Measurements from ENCODE around the gene BACE1.
A peak's percentile ranks its signal among the peaks of the same experiment; 100 is the strongest.
"Not testable (repeated sequence)": the region's sequence is repeated elsewhere in the genome, so short reads cannot be mapped to it uniquely, and the experiment has no call there.

Gene BACE1

GRCh38 chr11:117327255-117327566 lies 11.2 kb upstream of the BACE1 start:
- not testable (repeated sequence) for H3K36me3 ChIP-seq (ENCODE audit: insufficient read depth, low read length); H3K27me3 ChIP-seq (ENCODE audit: insufficient read depth, low read length); H3K9me3 ChIP-seq (ENCODE audit: low read length); H2AFZ ChIP-seq (ENCODE audit: low read depth, low read length); H3K4me1 ChIP-seq (ENCODE audit: insufficient read depth, low read length)
- peak overlapping the region; percentile 71 for H3K4me3 ChIP-seq (ENCODE audit: low read length)

DNA sequence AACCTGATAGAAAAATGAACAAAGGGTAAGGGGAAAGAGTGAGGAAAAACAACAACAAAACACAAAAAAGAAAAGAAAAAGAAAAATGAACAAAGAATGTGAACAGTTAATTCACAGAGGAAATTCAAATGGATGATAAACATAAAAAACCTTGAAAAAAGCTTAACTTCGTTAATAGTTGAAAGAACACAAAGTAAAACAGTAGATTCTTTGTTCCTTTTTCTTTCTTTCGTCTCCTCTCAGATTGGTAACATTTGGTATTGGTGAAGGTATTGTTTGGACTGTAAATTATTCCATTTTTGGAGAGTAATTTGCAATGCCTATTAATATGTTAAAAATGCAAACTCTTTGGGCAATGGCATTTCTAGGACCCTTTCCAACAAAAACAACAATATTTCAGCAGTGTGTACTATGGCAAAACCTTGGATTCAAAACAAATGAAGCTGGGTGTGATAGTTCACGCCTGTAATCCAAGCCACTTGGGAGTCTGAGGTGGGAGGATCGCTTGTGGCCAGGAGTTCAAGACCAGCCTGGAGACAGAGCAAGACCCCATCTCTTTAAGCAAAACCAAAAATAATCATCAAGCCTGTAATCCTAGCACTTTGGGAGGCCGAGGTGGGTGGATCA lies 3.3 kb upstream of the BACE1 start:
- no peaks in the 10 kb centered on the region for H3K9me3 ChIP-seq (ENCODE audit: low read length)
- H3K4me3 ChIP-seq (ENCODE audit: low read length), result no peak overlapping the region
- H3K4me1 ChIP-seq (ENCODE audit: insufficient read depth, low read length), result peaks cover 17% of the 10 kb centered on the region
- no peak overlapping the region for H2AFZ ChIP-seq (ENCODE audit: low read depth, low read length)
- no peaks in the 10 kb centered on the region for H3K36me3 ChIP-seq (ENCODE audit: insufficient read depth, low read length)
- H3K27me3 ChIP-seq (ENCODE audit: insufficient read depth, low read length), result no peaks in the 10 kb centered on the region

DNA sequence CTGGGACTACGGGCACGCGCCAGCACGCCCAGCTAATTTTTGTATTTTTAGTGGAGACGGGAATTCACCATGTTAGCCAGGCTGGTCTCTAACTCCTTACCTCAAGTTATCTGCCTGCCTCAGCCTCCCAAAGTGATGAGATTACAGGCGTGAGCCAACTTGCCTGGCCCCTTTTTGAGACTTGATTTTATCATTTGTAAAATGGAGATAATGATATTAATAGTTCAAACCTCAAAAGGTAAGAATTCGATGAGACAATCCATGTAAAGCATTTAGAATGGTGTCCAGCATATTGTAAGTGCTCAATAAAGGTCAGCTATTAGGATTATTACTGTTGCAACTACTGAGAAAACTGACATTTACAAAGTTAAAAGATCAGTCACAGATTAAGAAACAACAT lies 2.7 kb upstream of the BACE1 start:
- no peak overlapping the region for H2AFZ ChIP-seq (ENCODE audit: low read depth, low read length)
- peaks cover 19% of the 10 kb centered on the region for H3K4me1 ChIP-seq (ENCODE audit: insufficient read depth, low read length)
- no peaks in the 10 kb centered on the region for H3K36me3 ChIP-seq (ENCODE audit: insufficient read depth, low read length)
- no peaks in the 10 kb centered on the region for H3K9me3 ChIP-seq (ENCODE audit: low read length)
- no peaks in the 10 kb centered on the region for H3K27me3 ChIP-seq (ENCODE audit: insufficient read depth, low read length)
- no peak overlapping the region for H3K4me3 ChIP-seq (ENCODE audit: low read length)

DNA sequence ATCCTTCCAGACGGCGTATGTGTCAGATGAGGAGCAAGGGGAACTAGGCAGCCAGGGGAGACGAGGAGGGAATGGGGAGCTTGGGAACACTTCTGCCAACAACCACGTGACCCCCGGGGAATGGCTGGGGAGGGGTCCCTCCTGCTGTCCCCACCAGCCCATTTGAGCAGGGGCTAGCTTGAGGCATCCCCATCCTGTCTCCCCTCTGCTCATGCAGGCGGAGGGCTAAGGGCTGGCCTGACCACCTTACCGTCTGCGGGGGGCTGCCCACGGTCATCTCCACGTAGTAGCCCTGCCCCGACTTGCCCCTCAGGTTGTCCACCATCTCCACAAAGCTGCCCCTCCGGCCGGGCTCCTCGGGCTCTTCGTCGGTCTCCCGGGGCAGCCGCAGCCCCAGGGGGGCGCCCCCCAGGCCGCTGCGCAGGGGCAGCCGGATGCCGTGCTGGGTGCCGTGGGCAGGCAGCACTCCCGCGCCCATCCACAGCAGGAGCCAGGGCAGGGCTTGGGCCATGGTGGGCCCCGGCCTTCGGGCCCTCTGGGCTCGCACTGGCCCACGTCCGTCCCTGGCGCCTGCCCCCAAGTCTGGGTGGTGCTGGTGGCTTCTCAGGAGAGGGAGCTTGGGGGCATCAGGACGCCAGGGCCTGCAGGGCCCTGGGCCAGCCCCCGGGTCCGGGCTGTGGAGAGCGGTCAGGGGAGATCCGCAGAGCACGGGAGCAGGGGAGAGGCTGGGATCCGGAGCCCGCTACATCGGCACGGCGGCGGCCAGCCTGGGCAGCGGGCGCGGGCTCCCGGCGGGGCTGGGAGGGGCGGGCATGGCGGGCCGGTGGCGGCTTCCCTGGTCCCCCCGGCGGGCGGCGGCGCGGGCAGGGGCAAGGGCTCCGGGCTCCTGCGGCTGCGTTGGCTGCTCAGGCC lies 515 bp downstream of the BACE1 start:
- Histone ChIP-seq H3K4me3 (ENCODE audit: low read length) (peak overlapping the region; percentile 50), H3K9me3 (ENCODE audit: low read length) (no peaks in the 10 kb centered on the region), H3K27me3 (ENCODE audit: insufficient read depth, low read length) (no peaks in the 10 kb centered on the region), H3K4me1 (ENCODE audit: insufficient read depth, low read length) (peaks cover 19% of the 10 kb centered on the region), H3K36me3 (ENCODE audit: insufficient read depth, low read length) (no peaks in the 10 kb centered on the region), H2AFZ (ENCODE audit: low read depth, low read length) (peak overlapping the region; percentile 46)

- Histone ChIP-seq H3K4me1 (ENCODE audit: insufficient read depth, low read length) (peaks cover 19% of the 10 kb centered on the region), H3K27me3 (ENCODE audit: insufficient read depth, low read length) (no peaks in the 10 kb centered on the region), H3K4me3 (ENCODE audit: low read length) (peak overlapping the region; percentile 50), H2AFZ (ENCODE audit: low read depth, low read length) (no peak overlapping the region), H3K9me3 (ENCODE audit: low read length) (no peaks in the 10 kb centered on the region), H3K36me3 (ENCODE audit: insufficient read depth, low read length) (no peaks in the 10 kb centered on the region)
Measured at GRCh38 chr11:117314840-117315239, 1.2 kb downstream of the BACE1 start.

DNA sequence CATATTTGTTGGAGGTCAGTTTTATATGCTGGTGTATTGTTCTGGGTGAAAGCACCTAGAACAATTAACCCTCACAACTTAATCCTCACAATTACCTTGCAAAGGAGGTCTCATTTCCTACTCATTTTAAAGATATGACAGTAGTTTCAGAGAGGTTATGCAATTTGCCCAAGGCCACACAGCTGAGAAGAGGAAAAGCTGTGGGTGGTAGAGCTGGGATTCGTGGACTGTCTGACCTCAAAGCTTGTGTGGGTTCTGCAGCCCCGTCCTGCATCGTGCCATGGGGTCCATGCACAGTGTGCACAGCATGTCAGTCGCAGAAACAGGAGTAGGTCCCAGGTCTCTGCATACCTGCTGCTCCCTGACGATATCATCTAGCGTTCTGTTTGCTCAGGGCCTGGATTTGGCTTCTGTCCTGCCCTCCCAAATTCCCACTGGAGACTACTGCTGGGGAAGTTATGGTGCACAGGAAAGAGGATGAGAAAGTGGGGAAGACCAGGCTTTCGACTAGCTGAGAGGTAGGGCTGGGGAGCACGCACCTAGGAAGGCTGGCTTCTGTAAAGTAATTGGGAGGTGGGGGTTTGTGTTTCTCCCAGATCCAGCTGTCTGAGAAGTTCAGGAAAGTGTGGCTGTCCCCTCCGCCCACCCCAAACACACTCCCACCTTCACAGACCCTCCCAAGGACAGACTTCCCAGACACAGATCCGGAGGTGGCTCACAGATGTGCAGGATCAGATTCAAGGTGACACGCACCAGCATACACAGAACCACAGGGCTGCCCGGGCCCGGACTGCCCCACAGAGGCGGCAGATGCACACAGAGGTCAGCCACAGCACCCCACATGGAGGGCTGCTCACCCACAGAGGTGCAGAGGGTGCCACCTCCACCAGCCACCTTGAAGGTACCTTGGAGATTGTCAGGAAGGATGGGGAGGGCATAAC lies 2.0 kb downstream of the BACE1 start:
- H3K4me1 ChIP-seq (ENCODE audit: insufficient read depth, low read length), result peaks cover 19% of the 10 kb centered on the region
- H3K27me3 ChIP-seq (ENCODE audit: insufficient read depth, low read length), result no peaks in the 10 kb centered on the region
- H3K4me3 ChIP-seq (ENCODE audit: low read length), result no peak overlapping the region

GRCh38 chr11:117313091-117313490 lies 3.0 kb downstream of the BACE1 start:
- peaks cover 19% of the 10 kb centered on the region for H3K4me1 ChIP-seq (ENCODE audit: insufficient read depth, low read length)
- H3K27me3 ChIP-seq (ENCODE audit: insufficient read depth, low read length), result no peaks in the 10 kb centered on the region
- H3K4me3 ChIP-seq (ENCODE audit: low read length), result no peak overlapping the region
- no peaks in the 10 kb centered on the region for H3K9me3 ChIP-seq (ENCODE audit: low read length)
- H3K36me3 ChIP-seq (ENCODE audit: insufficient read depth, low read length), result no peaks in the 10 kb centered on the region
- H2AFZ ChIP-seq (ENCODE audit: low read depth, low read length), result no peak overlapping the region

More for the DNA sequence above, 2.0 kb downstream of the BACE1 start:
- no peak overlapping the region for H2AFZ ChIP-seq (ENCODE audit: low read depth, low read length)
- no peaks in the 10 kb centered on the region for H3K9me3 ChIP-seq (ENCODE audit: low read length)
- no peaks in the 10 kb centered on the region for H3K36me3 ChIP-seq (ENCODE audit: insufficient read depth, low read length)

GRCh38 chr11:117309310-117309709 lies 6.7 kb downstream of the BACE1 start:
- Histone ChIP-seq H3K9me3 (ENCODE audit: low read length) (no peaks in the 10 kb centered on the region), H2AFZ (ENCODE audit: low read depth, low read length) (no peak overlapping the region), H3K4me3 (ENCODE audit: low read length) (no peak overlapping the region), H3K36me3 (ENCODE audit: insufficient read depth, low read length) (no peaks in the 10 kb centered on the region), H3K27me3 (ENCODE audit: insufficient read depth, low read length) (no peaks in the 10 kb centered on the region), H3K4me1 (ENCODE audit: insufficient read depth, low read length) (peaks cover 1% of the 10 kb centered on the region)

DNA sequence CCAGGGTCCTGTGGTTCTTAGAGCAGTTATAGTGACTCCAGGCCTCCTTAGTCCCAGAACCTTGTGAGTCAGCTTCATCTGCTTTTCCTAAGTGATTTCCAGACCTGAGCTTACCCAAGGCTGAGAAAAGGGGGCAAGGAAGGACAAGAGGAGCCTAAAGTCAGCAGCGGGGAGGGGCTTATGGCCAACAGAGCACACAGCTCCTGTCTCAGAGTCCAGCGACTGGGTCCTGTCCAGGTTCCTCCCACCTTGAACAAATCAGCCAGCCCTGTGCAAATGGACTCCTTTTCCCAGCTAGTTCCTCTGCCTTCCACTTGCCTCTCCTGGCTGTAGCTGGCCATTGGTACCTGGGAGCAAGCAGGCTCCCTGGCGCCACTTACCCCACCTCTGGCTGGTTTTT lies 10.9 kb downstream of the BACE1 start:
- Histone ChIP-seq H3K9me3 (ENCODE audit: low read length) (no peaks in the 10 kb centered on the region), H3K4me1 (ENCODE audit: insufficient read depth, low read length) (peaks cover 8% of the 10 kb centered on the region), H3K27me3 (ENCODE audit: insufficient read depth, low read length) (no peaks in the 10 kb centered on the region), H3K4me3 (ENCODE audit: low read length) (no peak overlapping the region), H3K36me3 (ENCODE audit: insufficient read depth, low read length) (no peaks in the 10 kb centered on the region), H2AFZ (ENCODE audit: low read depth, low read length) (no peak overlapping the region)

GRCh38 chr11:117303646-117304315 lies 12.3 kb downstream of the BACE1 start:
- H3K9me3 ChIP-seq (ENCODE audit: low read length), result no peaks in the 10 kb centered on the region
- H3K36me3 ChIP-seq (ENCODE audit: insufficient read depth, low read length), result no peaks in the 10 kb centered on the region
- no peaks in the 10 kb centered on the region for H3K27me3 ChIP-seq (ENCODE audit: insufficient read depth, low read length)
- H2AFZ ChIP-seq (ENCODE audit: low read depth, low read length), result no peak overlapping the region
- peaks cover 19% of the 10 kb centered on the region for H3K4me1 ChIP-seq (ENCODE audit: insufficient read depth, low read length)
- no peak overlapping the region for H3K4me3 ChIP-seq (ENCODE audit: low read length)

DNA sequence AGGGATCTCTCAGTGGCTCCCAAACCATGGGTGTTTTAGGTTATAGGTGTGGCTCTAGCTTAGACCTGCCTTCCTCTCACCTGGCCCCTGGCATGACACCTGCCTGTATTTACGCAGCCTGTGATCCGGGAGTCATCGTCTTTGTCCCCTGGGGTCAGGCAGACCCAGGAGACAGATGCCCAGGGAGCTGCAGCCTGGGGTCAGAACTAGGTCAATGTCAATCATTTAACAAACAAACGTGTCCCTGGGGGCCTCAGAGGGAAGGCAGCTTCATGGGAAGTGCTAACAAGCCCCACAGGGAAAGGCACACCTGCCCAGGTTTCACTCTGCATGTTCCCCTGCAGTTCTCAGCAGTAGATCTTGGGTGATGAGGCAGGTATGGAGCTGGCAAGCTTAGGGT lies 13.0 kb downstream of the BACE1 start:
- H3K4me1 ChIP-seq (ENCODE audit: insufficient read depth, low read length), result peaks cover 19% of the 10 kb centered on the region
- H3K36me3 ChIP-seq (ENCODE audit: insufficient read depth, low read length), result no peaks in the 10 kb centered on the region
- H3K27me3 ChIP-seq (ENCODE audit: insufficient read depth, low read length), result no peaks in the 10 kb centered on the region
- no peaks in the 10 kb centered on the region for H3K9me3 ChIP-seq (ENCODE audit: low read length)
- no peak overlapping the region for H3K4me3 ChIP-seq (ENCODE audit: low read length)
- no peak overlapping the region for H2AFZ ChIP-seq (ENCODE audit: low read depth, low read length)

DNA sequence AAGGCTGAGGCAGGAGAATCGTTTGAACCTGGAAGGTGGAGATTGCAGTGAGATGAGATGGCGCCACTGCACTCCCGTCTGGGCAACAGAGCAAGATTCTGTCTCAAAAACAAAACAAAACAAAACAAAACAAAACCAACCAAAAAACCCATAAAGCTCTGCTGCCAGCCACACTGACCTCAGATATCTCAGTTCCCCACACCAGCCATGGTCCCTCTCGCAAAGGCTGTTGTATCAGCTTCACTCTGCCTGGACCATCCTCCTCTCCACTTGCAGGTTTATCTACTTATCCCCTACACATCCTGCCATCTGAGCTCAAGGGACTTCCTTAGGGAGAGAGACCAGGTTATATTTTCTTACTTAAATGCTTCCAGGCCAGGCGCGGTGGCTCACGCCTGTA lies 13.8 kb downstream of the BACE1 start:
- Histone ChIP-seq H3K4me3 (ENCODE audit: low read length) (no peak overlapping the region), H3K27me3 (ENCODE audit: insufficient read depth, low read length) (no peaks in the 10 kb centered on the region), H3K36me3 (ENCODE audit: insufficient read depth, low read length) (no peaks in the 10 kb centered on the region), H3K9me3 (ENCODE audit: low read length) (no peaks in the 10 kb centered on the region), H2AFZ (ENCODE audit: low read depth, low read length) (no peak overlapping the region), H3K4me1 (ENCODE audit: insufficient read depth, low read length) (peaks cover 19% of the 10 kb centered on the region)

Data from neuron (in vitro differentiated cells).